Activated CD4-positive, alpha-beta T cell treated with anti-CD3 and anti-CD28 coated beads for 24 hours (primary cell): Measurements from ENCODE around the gene CKAP5.

Source experiments
- DNase-seq, 2 donors: peaks; one replicate each; pipeline ENCODE4 v3.0.0-alpha.2; 2020; ENCODE audit warnings: low read depth in 2 of 2

The CKAP5 gene

DNA sequence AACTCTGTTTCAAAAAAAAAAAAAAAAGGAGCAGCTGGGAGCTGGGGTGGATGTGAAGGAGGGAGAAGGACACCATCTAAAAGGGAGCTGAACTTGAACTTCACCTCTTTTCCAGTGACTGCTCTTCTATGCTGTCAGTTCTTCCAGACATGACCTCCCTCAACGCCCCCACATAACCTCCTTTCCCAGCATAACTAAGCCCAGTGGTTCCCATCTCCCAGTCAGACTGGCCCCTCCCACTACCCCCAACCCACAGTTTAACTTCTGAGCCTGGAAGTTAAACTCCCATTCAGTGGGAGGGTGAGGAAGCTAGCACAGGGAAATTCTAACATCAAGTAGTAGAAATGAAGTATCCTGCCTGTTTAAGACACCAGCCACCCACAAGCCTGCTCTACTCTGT lies 147.5 kb downstream of the CKAP5 start:
- DNase-seq: no peak

DNA sequence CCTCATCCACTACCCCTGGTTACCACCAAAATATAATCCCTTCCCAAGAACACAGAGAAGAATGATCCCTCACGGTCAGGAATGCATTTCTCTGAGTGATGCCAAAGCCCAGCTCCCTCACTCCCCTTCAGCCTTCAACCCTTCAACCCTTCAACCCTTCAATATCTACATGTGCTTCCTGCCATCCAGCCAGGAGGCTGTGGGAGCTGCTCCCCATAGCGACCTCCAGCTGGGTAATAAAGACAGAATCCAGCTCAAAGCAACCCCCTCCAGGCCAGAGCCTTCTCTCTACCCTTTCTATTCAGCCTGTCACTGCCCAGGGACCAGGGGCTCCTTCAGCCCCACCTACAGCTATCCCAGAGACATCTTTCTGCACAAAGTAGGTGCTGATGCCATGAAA lies 148.4 kb downstream of the CKAP5 start:
- DNase-seq: no peak

DNA sequence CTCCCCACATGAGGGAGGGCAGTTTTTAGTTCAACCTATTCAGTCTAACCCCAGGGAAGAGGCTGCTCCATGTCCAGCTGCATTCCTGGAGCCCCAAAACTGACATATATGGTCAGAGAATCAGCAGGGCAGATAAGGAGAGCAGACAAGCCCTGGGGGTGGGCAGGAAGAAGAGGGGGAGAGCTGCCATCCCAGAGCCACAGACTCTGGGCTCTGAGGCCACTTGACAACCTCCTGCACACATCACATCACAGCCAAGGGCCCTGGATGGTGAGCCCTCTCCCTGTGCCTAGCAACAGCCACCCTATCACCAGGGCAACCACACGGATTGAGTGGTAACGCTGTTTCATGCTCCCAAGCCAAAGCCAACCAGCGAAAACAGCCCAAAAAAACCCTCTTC lies 148.8 kb downstream of the CKAP5 start:
- DNase-seq: no peak

DNA sequence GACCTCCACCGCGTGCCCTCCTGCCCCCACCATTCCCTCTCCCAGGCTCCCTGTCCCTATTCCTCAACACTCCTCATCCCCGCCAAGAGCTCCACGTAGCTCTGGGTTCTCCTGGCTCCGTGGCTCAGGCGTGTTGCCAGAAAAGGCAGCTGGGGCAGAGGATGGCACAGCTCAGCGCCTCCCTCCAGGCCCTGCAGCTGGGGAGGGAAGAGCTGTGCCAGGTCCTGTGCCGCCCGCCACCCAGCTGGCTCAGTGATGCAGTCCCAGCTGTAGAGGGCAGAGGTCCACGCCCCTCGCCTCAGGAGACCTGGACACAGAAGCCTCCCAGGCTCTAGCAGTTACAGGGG lies 149.9 kb downstream of the CKAP5 start:
- no peak for DNase-seq

DNA sequence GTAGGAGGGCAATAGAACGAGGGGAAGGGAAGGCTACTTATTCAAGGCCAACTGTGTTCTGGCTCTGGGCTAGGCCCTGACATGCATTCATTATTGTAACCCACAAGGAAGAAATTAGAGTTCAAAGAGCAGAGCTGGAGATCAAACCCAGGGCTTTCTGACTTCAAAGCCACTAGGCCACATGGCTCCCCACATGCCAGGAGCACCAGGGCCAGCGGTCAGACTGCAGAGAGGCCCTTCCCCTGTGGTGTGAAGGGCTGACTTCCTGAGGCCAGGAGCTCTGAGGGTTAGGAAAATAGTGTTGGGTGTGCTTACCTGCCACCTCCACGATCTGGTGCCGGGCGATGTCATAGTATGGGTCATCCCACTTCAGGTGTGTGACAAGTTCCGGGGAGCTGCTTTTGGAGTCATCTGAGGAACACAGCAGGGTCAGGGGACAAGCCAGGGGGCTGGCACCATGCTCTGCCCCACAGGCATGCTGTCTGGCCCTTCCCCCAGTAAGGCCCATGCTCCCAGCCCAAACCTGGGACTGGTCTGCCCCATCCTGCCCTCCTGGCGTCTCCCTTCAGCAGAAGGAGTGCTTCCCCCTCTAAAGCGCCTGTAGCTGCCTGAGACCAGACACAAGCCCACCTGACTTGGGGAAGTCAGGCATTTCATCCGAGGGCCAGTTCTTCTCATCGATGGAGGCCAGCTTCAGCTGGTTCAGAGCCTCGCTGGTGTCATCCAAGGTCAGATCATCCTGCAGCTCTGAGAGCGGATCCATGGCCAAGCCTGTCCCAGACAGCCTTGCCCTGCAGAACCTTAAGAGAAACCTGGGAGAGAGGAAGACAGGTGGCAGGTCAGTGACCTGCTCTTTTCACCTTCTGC lies 150.5 kb downstream of the CKAP5 start:
- DNase-seq: no peak

DNA sequence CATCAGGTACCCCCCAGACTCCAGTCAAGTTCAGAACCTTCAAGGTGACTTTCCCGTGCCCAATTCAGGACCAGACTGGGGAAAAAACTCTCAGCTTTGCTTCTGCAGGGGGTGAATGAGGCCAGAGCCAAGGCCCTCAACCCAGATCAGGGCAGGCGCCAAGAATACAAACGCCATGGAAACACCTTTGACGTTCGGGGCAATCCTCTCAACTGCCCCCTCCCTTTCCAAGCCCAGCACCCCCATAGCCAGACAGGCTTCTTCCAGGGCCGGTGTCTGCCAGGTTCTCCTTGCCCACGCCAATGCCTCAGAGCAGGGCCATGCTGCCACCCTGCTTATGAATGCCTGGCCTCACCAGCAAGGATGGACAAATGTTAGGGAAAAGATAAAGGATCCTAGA lies 151.5 kb downstream of the CKAP5 start:
- DNase-seq: no peak

DNA sequence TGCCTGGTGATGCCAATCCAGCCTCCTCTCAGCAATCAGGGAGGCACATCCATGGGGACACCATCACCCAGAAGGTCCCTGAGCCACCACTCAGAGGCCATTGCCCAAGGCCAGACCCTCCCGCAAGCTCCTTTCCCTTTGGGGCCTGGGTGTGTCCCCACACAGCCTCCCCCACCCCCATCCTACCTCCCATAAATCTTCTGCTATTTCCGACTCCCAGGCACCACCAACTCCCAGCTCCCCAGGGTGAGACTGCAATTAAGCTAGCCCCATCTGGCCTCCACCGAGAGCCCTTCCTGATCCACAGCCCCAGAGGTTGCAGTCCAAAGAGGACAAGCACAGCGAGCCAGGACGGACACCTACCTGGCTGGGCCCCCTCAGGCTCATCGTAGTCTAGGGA lies 152.0 kb downstream of the CKAP5 start:
- DNase-seq: no peak

DNA sequence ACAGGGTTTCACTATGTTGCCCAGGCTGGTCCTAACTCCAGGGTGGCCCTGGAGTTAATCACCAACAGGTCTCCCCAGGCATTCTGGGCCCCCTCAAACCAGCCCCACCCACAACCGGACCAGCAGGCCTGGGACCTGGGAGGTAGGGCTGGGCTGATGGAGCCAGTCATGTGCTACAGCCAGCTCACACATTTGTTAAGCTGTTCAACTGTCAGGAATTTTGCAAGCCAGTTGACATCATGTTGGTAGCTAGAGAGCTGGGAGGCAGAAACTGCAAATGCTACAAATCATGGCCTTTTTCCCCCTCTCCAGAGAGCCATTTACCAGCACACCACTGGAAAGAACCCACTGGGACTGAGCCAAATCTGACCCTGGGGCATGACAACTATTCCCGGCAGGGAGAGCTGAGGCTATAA lies 152.5 kb downstream of the CKAP5 start:
- DNase-seq: no peak
